SH-SY5Y (cell line): ENCODE data around the gene IFI35.

ENCODE experiments used
- GATA2 ChIP-seq: IDR thresholded peaks from 2 replicates; pipeline ENCODE4 v1.6.1; 2011; ENCODE audit warnings: mild to moderate bottlenecking, low read depth, low read length
- GATA3 ChIP-seq: IDR thresholded peaks from 2 replicates; pipeline ENCODE4 v1.6.1; 2011; ENCODE audit warnings: low read depth, mild to moderate bottlenecking, low read length, moderate library complexity

GRCh38 chr17:43003542-43004172 is 2.9 kb upstream of the IFI35 start:
- TF ChIP-seq GATA2 = no peak
- TF ChIP-seq GATA3 = no peak
